Fibroblast of lung (primary cell): ENCODE data around the gene FBL.

ENCODE experiments used
- CTCF ChIP-seq, 2 donors: IDR thresholded peaks in 1 of 2; conservative IDR thresholded peaks in 1 of 2; 1 replicate in 1 of 2; 2 replicates in 1 of 2; pipeline ENCODE4 v1.5.1; 2011 to 2012; ENCODE audit warnings: low read length in 2 of 2, control low read depth in 1 of 2, inconsistent platforms in 1 of 2, low read depth in 1 of 2, mild to moderate bottlenecking in 1 of 2
- EZH2 ChIP-seq: IDR thresholded peaks from 2 replicates; pipeline ENCODE4 v1.5.1; 2012; ENCODE audit warnings: low read length, control low read depth, mild to moderate bottlenecking; ENCODE audit errors: missing control alignments

GRCh38 chr19:39823686-39824085 is 22.5 kb downstream of the FBL start:
- no peak for TF ChIP-seq EZH2
- TF ChIP-seq CTCF (conservative IDR thresholded peaks at IDR 0.05 in 1 of 2, IDR thresholded peaks at IDR 0.05 in 1 of 2; ENCODE audit: low read depth in 1 of 2, low read length in 2 of 2) = no peak
